Astrocyte of the cerebellum (primary cell): ENCODE results near the gene SPECC1L.
"Not testable (repeated sequence)": the region's sequence is repeated elsewhere in the genome, so short reads cannot be mapped to it uniquely, and the experiment has no call there.

Experiments used
- DNase-seq: peaks from one replicate; pipeline ENCODE4 v3.0.0-alpha.2; 2011; ENCODE audit warnings: low read depth
- H3K4me3 ChIP-seq: 2 replicates; pipeline ENCODE4 v1.5.1; 2011; ENCODE audit warnings: mild to moderate bottlenecking, low read depth, low read length, moderate library complexity
- CTCF ChIP-seq: IDR thresholded peaks from 2 replicates; pipeline ENCODE4 v1.5.1; 2012; ENCODE audit warnings: low read length, low read depth, moderate library complexity, mild to moderate bottlenecking; ENCODE audit errors: missing control alignments
- in situ Hi-C: cut with HindIII; loops from 2 replicates; pipeline ENCODE4 v1.10.0; 2017; ENCODE audit warnings: low sequenced_read_pairs

The SPECC1L gene

DNA sequence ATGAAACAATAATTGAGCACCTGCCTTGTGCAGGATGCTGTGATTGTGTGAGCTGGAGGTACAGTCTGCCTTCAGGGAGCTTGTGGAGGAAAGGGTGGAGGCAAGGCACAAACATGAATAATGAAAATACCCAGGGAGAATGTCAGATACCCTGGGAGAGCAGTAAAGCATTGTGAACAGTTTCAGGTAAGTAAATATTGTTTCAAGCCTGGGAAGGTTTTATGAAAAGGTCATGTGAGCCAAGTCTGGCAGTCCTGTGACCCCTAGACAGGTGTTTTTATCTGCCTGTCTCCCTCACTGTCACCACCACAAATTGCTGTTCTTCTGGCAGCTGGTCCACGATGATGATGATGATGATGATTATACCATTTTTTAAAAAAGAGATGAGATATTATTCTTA, 32.0 kb downstream of the SPECC1L start:
- no peak for TF ChIP-seq CTCF

DNA sequence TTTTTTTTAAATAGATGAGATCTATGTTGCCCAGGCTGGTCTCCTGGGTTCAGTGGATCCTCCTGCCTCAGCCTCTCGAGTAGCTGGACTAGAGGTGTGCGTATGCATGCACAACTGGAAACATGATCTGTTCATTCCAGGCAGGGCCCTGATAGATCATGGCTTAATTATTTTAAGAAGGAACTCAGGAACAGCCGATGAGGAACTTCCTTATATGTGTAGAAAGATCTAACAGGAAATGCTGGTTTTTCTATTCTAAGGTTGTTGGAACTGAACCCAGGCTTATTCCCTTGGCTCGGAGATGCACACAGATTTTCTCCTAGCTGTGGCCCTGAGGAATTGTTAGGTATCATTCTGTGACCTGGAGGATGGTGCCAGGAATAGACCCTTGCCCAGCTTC, 32.4 kb downstream of the SPECC1L start:
- DNase-seq = no peak
- in situ Hi-C loops = no loop called here
- no peak overlapping the region for H3K4me3 ChIP-seq
- no peak for TF ChIP-seq CTCF

More for the DNA sequence above, 32.0 kb downstream of the SPECC1L start:
- DNase-seq = no peak
- in situ Hi-C loops = no loop called here
- H3K4me3 ChIP-seq = no peak overlapping the region

DNA sequence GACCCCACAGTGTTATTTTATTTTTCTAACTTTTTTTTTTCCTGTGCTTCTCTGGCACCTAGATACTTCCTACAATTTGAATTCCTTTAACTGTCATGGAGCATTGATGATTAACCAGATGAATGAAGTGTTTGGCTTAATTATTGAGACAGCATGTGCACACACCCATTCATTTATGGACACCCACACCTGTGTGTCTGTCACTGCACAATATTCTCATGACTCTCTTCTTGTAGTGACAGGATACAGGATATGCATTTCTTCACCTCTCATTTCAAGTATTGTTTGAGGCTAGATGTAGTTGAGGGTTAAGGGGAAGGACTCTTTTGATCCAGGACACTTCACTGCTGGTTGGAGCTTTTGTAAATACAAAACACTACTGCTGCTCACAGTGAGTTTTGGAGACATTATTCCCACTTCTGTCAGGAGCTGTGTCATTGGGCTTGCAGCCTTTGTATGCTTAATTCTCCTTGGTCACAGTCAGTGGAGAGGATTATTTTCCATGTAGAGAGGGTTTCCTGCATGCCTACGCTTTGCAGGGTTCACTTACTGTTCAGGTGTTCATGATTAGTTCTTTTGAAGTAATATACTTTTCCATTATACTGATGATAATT, 33.5 kb downstream of the SPECC1L start:
- in situ Hi-C loops = no loop called here
- H3K4me3 ChIP-seq = no peak overlapping the region
- TF ChIP-seq CTCF = no peak
- no peak for DNase-seq

DNA sequence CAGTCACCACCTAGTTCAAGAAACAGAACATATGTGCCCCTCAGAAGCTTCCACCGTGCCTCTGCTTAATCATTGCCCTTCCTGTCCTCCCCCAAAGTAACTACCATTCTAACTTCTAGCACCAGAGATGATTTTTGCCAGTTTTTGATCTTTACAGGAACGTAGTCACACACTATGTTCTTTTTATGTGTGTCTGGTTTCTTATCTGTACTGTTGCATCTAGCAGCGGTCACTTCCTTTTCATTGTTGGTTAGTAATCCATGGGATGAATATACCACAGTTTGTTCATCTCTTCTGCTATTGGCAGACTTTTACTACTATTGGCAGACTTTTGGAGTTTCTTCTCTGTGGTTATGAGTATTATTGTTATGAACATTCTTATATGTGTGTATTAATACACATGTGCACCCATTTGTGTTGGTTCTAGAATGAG, 34.6 kb downstream of the SPECC1L start:
- TF ChIP-seq CTCF = no peak
- in situ Hi-C loops = no loop called here
- DNase-seq = peak; percentile 39
- H3K4me3 ChIP-seq = no peak overlapping the region

GRCh38 chr22:24310969-24311368, 40.3 kb downstream of the SPECC1L start:
- in situ Hi-C loops = no loop called here
- TF ChIP-seq CTCF = no peak
- DNase-seq = no peak
- no peak overlapping the region for H3K4me3 ChIP-seq

- DNase-seq = peak; percentile 69
- in situ Hi-C loops = no loop called here
- H3K4me3 ChIP-seq = no peak overlapping the region
Measured at GRCh38 chr22:24315367-24315966, 44.8 kb downstream of the SPECC1L start.

GRCh38 chr22:24316264-24316663, 45.6 kb downstream of the SPECC1L start:
- in situ Hi-C loops, DNase-seq, H3K4me3 ChIP-seq: not testable (repeated sequence)

More at GRCh38 chr22:24315367-24315966, 44.8 kb downstream of the SPECC1L start:
- no peak for TF ChIP-seq CTCF

GRCh38 chr22:24317511-24317910, 46.9 kb downstream of the SPECC1L start:
- H3K4me3 ChIP-seq, DNase-seq, in situ Hi-C loops: not testable (repeated sequence)
